D721Med (cell line): ENCODE measurements around the gene SLC7A1.
"Not testable (repeated sequence)": the region's sequence is repeated elsewhere in the genome, so short reads cannot be mapped to it uniquely, and the experiment has no call there.

ENCODE experiments used
- DNase-seq: peaks from one replicate; pipeline ENCODE4 v3.0.0; 2011; ENCODE audit warnings: low spot score; ENCODE audit not compliant: insufficient read length
- FAIRE-seq: peaks from 2 replicates; lab custom pipeline; 2011; peaks lifted over from hg19 to GRCh38; lab: Jason Lieb, UNC
- CTCF ChIP-seq: IDR thresholded peaks from 2 replicates; pipeline ENCODE4 v1.5.1; 2012; ENCODE audit warnings: mild to moderate bottlenecking, control low read depth; ENCODE audit not compliant: insufficient read depth; ENCODE audit errors: missing control alignments

SLC7A1 gene

GRCh38 chr13:29595380-29596063 lies at the start of gene SLC7A1:
SLC7A1 (minus strand) TSS chr13:29595688; CDS start chr13:29536188, 59,500 bp downstream.
- no peak for TF ChIP-seq CTCF
- no peak for FAIRE-seq

GRCh38 chr13:29640665-29641064 lies 45.2 kb upstream of the SLC7A1 start:
- FAIRE-seq, result no peak
- TF ChIP-seq CTCF, result no peak
- no peak for DNase-seq

More at GRCh38 chr13:29595380-29596063, at the start of gene SLC7A1:
- DNase-seq, result peak; percentile 76

GRCh38 chr13:29636831-29637230 lies 41.3 kb upstream of the SLC7A1 start:
- DNase-seq, result not testable (repeated sequence)

GRCh38 chr13:29624997-29625396 lies 29.5 kb upstream of the SLC7A1 start:
- TF ChIP-seq CTCF, result no peak
- no peak for FAIRE-seq
- no peak for DNase-seq

More at GRCh38 chr13:29636831-29637230, 41.3 kb upstream of the SLC7A1 start:
- FAIRE-seq, result not testable (repeated sequence)

GRCh38 chr13:29621841-29622240 lies 26.4 kb upstream of the SLC7A1 start:
- FAIRE-seq (no peak), DNase-seq (no peak)
- TF ChIP-seq CTCF, result no peak

GRCh38 chr13:29621051-29621800 lies 25.7 kb upstream of the SLC7A1 start:
- FAIRE-seq, result no peak
- no peak for TF ChIP-seq CTCF
- no peak for DNase-seq

GRCh38 chr13:29619995-29620394 lies 24.5 kb upstream of the SLC7A1 start:
- DNase-seq, result no peak
- no peak for TF ChIP-seq CTCF
- no peak for FAIRE-seq
